ENCODE measurements around the gene MACROD2. TPM values are rescaled to one million over a fixed set of nuclear protein-coding genes. Genes with fewer than 3 reads are reported as not detected.

The MACROD2 gene
- total RNA-seq, 1 experiment from 2014 or later, result 1.6 TPM

- DNase-seq, result no peak
Observed at GRCh38 chr20:15931897-15932296, 1936.6 kb downstream of the MACROD2 start.

More at GRCh38 chr20:15931897-15932296, 1936.6 kb downstream of the MACROD2 start:
- Histone ChIP-seq H4K20me1 (ENCODE audit: control insufficient read depth, insufficient read depth, insufficient read length) (no peaks in the 10 kb centered on the region), H3K14ac (ENCODE audit: insufficient read depth, low read length) (no peak overlapping the region), H3K18ac (ENCODE audit: insufficient read length, low read depth, low read length) (no peak overlapping the region), H3K27ac (ENCODE audit: insufficient read length, low read depth, low read length) (no peak overlapping the region), H4K91ac (ENCODE audit: insufficient read length, low read depth, low read length) (no peak overlapping the region), H3K9me3 (ENCODE audit: control insufficient read depth, low read depth, low read length) (no peaks in the 10 kb centered on the region), H3K79me2 (ENCODE audit: insufficient read depth, low read length) (no peaks in the 10 kb centered on the region), H3K56ac (ENCODE audit: insufficient read length, low read depth, low read length) (no peak overlapping the region), H2BK20ac (ENCODE audit: low read depth, low read length, poor library complexity, severe bottlenecking) (no peak overlapping the region), H3T11ph (ENCODE audit: low read length) (no peak overlapping the region), H2BK15ac (ENCODE audit: low read depth, low read length) (no peak overlapping the region), H3K4me2 (ENCODE audit: insufficient read depth, insufficient read length, low read length) (no peak overlapping the region), H2BK120ac (ENCODE audit: low read depth, low read length, poor library complexity, severe bottlenecking) (no peak overlapping the region), H2AFZ (ENCODE audit: low read length) (no peak overlapping the region), H3K4me1 (ENCODE audit: insufficient read depth, low read length) (no peaks in the 10 kb centered on the region; the same call in 1 of the 2 replicates), H4K5ac (ENCODE audit: insufficient read length, low read depth, low read length) (no peak overlapping the region), H2BK12ac (ENCODE audit: insufficient read length, low read depth, low read length) (no peak overlapping the region), H3K27me3 (ENCODE audit: insufficient read depth, low read length) (no peaks in the 10 kb centered on the region), H3K9ac (ENCODE audit: extremely low read depth, insufficient read length, low read length) (no peak overlapping the region), H3K79me1 (ENCODE audit: insufficient read depth, low read depth, low read length, poor library complexity, severe bottlenecking) (no peaks in the 10 kb centered on the region), H3K4ac (ENCODE audit: low read depth, low read length) (no peak overlapping the region), H2AK5ac (ENCODE audit: insufficient read length, low read length) (no peak overlapping the region), H3K23ac (ENCODE audit: insufficient read length, low read depth, low read length) (no peak overlapping the region), H4K8ac (replicated peaks; ENCODE audit: insufficient read length, low read depth, low read length) (no peak overlapping the region), H3K23me2 (ENCODE audit: insufficient read length, low read depth, low read length, poor library complexity, severe bottlenecking) (no peaks in the 10 kb centered on the region), H2BK5ac (ENCODE audit: insufficient read length, low read length) (no peak overlapping the region)
- Mint-ChIP-seq H3K27ac (no peak overlapping the region), H3K4me3 (no peak overlapping the region), H3K27me3 (ENCODE audit: low read depth) (no peaks in the 10 kb centered on the region; the same call in 1 of the 2 replicates), H3K9me3 (peaks cover 5% of the 10 kb centered on the region in 2 experiments; a peak in 4 of 5 replicates), H3K4me1 (peaks cover 0 to 4% of the 10 kb centered on the region in 2 experiments; a peak in 1 of 4 replicates), H3K36me3 (ENCODE audit: insufficient read depth in 1 of 3, low read depth in 3 of 3) (peaks cover 0 to 10% (median 0%) of the 10 kb centered on the region in 3 experiments; a peak in 2 of 7 replicates)
- no peak for TF ChIP-seq CTCF (conservative IDR thresholded peaks at IDR 0.05)
- no CpG with 5 or more reads among the region's 4 CpGs for WGBS (ENCODE audit: extremely low coverage, insufficient read length, low lambda C conversion rate)

Data from H9 (cell line).